GM18868 (cell line): ENCODE data around the gene TXNRD2.

Experiments
- ATAC-seq: cut with Tn5 transposase; IDR thresholded peaks from one replicate; pipeline ENCODE4 v1.9.1; 2021; ENCODE audit warnings: mild to moderate bottlenecking, moderate library complexity; ENCODE audit not compliant: unreplicated experiment

Gene TXNRD2

DNA sequence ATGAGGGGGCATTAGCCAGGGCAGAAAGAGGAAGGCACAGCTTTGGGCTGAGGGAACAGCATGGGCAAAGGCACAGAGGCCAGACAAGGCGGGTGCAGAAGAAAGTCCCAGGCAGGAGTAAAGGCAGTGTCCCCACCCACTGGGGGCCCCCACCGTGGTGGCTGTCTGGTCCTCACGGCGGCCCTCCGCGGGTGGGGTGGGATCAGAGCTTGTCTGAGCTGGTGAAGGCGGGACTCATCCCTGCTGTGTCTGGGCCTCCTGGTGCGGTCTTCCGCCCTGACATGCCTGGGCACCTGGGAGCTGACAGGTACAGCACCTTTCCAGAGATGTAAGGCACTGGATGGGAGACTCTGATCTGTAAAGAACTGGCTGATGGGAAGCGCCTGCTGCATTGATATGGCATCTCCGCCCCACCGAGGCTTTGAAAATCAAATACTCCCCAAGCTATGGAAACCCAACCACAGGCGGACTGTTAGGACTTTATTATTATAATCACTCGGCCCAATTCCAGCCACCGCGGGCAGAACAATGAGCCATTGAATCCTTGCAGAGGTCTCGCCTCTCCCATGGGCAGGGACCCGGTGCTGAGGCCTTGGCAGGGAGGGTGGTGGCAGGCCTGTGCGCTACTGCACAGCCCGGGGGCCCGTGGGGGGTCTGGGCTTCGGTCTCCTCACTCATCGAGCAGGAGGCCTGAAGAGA, 72.7 kb downstream of the TXNRD2 start:
- ATAC-seq, result no peak

DNA sequence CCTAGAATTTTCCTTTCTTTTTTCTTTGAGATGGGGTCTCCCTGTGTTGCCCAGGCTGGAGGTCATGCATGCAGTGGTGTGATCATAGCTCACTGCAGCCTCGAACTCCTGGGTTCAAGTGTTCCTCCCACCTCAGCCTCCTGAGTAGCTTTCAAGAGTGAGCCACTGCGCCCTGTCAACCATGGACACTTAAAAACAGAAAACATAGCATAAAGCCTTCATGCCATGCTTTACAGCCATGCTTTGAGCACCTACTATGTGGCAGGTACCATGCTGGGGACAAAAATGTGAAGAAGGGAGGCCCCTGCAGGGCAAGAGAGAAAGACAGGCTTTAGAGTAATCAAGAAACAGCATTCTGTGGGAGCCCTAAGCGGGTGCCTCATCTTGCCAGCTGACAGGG, 73.3 kb downstream of the TXNRD2 start:
- no peak for ATAC-seq

- no peak for ATAC-seq
These were observed 74.0 kb downstream of the TXNRD2 start for GRCh38 chr22:19867617-19868016.

GRCh38 chr22:19866665-19867009, 75.0 kb downstream of the TXNRD2 start:
- no peak for ATAC-seq

DNA sequence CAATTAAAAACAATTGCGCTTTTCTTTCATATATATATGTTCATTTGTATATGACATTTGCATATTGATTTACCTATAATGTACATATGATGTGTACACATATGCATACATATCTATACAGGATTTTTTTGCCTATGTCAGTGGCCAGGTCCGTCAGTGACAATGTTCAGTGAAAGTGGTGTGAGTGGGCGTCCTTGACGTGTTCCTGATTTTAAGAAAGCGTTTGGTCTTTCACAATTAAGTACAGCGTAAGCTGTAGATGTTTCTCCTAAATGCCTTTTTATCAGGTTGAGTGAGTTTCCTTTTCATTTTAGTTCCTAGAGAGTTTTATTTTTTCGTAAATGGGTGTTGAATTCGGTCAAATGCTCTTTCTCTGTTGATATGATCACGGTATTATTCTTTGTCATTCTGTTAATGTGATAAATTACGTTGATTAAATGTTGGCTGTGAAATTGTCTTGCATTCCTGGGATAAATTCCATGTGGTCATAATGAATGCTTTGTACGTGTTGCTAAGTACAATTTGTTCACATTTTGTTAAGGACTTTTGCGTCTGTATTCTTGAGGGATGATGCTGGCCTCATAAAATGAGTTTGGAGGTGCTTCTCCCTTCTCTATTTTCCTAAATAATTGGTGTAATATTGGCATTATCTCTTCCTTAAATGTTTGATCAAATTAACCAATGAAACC, 76.3 kb downstream of the TXNRD2 start:
- ATAC-seq, result no peak

DNA sequence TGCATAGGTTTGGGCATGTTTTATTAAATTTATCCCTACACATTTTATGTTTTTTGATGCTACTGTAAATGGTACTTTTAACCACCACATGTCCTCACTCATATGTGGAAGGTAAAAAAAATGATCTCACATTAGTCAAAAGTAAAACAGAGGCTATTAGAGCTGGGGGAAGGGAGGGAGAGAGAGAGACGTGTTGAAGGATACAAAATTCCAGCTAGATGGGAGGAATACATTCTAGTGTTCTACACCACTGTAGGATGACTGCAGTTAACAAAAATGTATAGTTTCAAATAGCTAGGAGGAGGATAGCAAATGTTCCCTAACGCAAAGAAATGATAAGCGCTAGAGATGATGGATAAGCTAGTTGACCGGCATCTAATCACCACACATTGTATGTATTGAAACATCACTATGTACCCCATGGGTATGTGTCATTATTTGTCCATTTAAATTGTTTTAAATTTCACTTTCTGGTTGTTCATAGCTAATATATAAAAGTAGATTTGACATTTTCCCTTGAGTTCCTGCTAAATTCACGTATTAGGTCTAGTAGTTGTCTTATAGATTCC, 77.0 kb downstream of the TXNRD2 start:
- no peak for ATAC-seq

GRCh38 chr22:19863571-19863970, 78.0 kb downstream of the TXNRD2 start:
- ATAC-seq, result no peak

DNA sequence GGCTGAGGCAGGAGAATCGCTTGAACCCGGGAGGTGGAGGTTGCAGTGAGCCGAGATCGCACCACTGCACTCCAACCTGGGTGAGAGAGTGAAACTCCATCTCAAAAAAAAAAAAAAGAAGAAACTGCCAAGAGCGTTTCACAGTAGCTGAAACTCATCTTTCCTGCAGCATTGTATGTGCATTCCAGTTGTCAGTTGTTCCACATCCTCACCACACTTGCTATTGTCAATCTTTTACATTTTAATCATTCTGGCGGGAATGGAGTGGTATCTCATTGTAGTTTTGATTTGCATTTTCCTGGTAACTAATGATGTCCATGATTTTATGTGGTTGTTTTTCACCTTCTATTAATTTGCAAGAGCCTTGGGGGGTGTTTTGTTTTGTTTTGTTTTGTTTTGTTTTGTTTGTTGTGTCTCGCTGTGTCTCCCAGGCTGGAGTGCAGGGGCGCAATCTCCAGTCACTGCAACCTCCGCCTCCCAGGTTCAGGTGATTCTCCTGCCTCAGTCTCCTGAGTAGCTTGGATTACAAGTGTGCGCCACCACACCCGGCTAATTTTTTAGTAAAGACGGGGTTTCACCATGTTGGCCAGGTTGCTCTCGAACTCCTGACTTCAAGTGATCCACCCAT, 78.9 kb downstream of the TXNRD2 start:
- no peak for ATAC-seq

- ATAC-seq, result no peak
These were observed 81.6 kb downstream of the TXNRD2 start for GRCh38 chr22:19859861-19860510.

DNA sequence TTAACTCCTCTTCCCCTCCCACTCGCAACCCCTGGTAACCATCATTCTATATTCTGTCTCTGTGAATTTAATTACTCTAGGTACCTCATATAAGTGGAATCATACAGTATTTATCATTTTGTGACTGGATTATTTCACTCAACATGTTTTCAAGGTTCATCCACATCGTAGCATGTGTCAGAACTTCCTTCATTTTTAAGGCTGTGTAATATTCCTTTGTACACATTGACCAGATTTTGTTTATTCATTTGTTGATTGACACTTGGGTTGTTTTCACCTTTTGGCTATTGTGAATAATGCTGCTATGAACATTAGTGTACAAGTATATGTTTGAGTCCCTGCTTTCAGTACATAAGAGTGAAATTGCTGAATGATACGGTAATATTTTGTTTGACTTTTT, 84.2 kb downstream of the TXNRD2 start:
- ATAC-seq, result no peak

GRCh38 chr22:19855504-19856409, 85.9 kb downstream of the TXNRD2 start:
- ATAC-seq, result no peak

GRCh38 chr22:19854778-19855503, 86.7 kb downstream of the TXNRD2 start, which contains the start of the genes GNB1L and RTL10:
Gene GNB1L (minus strand): TSS chr22:19854874. CDS start chr22:19821355, 33,519 bp downstream.
Gene RTL10 (minus strand): TSS chr22:19854874. CDS start chr22:19852261, 2,613 bp downstream.
- ATAC-seq, result peak; percentile 84

DNA sequence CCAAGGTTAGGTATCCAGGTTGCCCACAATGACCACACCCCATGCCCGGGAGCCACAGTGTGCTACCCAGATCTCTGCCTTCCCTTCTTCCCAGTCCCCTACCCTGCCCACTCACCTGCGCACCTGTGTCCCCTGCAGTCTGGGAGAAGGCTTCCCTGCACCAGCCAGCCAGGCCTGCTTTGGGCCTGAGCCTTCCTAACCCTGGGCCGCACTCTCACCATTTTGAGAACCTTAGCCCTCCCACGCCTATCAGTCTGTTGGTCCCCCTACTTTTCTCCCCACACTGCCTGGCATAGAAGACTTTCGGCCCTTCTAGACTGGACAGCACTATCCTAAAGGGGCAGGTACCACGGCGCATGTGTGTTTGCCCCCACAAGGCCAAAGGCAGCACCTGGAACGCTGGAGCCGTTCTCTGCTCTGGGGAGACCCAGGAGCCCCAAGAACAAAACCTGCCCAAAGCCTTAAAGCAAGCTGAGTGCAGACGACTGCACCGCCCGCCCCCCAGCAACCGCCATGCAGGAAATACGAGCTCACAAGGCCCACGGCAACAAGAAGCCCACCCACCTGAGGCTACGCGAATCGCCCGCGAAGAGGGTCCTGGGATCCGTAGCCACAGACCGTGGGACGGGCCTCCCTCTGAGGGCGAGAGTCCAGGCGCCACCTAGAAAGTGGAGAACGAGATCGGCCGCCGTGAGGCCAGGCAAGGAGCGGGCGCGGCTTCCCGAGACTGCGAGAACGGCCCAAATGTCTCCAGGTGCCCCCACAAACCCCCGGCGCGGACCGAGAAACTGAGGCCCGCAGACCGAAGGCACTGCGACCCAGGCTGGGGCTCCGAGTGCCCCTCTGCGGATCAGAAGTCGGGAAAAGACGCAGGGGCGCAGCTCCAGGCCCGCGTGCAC, 87.5 kb downstream of the TXNRD2 start:
- no peak for ATAC-seq

DNA sequence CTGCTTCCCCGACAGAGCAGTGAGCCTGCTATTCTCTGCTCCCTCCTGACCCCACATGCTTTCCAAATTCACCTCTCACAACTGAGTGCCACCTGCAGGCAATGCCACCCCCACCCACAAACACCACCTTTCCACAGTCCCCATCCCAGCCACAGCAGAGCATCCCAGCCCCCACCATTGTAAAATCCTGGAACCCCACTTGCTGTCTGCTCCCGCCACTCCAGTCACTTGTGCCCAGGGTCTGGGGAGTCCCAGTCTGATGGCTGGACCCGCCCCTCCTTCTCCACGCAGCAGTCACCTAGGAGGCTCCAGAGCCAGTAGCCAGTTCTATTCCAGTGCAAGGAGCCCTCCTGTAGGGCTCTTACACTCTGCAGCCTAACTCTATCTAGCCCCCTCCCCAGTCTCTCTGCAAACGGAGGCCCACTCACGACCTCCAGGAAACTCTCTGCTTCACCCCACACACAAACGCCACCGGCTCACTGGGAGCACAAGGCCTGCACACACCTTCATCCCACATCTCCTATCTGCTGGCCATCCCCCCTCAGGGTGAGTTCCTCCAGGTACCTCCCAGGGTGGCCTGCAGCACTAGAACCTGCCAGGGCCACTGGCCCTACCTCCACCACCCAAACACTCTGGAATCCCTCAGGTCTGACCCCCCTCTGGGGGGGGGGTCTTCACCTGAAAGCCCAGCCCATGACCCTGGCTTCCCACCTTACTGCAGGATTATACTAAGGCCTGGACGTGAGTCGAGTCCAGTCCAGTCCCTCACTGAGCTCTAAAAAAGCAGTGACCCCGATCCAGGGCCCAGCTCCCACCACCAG, 88.3 kb downstream of the TXNRD2 start:
- ATAC-seq, result no peak

GRCh38 chr22:19852177-19852781, 89.3 kb downstream of the TXNRD2 start:
- ATAC-seq, result no peak

- ATAC-seq, result no peak
These were observed 90.1 kb downstream of the TXNRD2 start for GRCh38 chr22:19851291-19852176.
